CD4-positive, alpha-beta T cell (primary cell): ENCODE results near the gene SNU13. TPM values are rescaled to one million over a fixed set of nuclear protein-coding genes. Genes with fewer than 3 reads are reported as not detected.

Experiments
- ATAC-seq: fragments of 200-7000 bp; cut with Tn5 transposase; one replicate; pipeline ENCODE4 v1.10.0; 2022; ENCODE audit warnings: mild to moderate bottlenecking; ENCODE audit not compliant: poor library complexity
- CTCF ChIA-PET: fragments of 350-600 bp; sonication (Branson Sonifier 250); formaldehyde crosslinking; loops from one replicate; lab custom pipeline; 2021; ENCODE audit warnings: antibody characterized with exemption, inconsistent platforms; lab: Charles Lee
- POLR2A ChIA-PET: fragments of 350-600 bp; sonication (Branson Sonifier 250); formaldehyde crosslinking; loops from one replicate; lab custom pipeline; 2021; ENCODE audit warnings: antibody characterized with exemption, inconsistent platforms; lab: Charles Lee
- DNase-seq, 14 experiments: peaks; one replicate each; pipeline ENCODE4 v3.0.0-alpha.2; 2013 to 2020; ENCODE audit warnings: mixed read lengths in 2 of 14
- H3K27ac ChIP-seq, 2 donors: one replicate each; pipeline versions ENCODE4 v1.5.1 to v1.7.0; 2013; ENCODE audit warnings: low read length in 2 of 2, low read depth in 1 of 2, mild to moderate bottlenecking in 1 of 2
- H3K27me3 ChIP-seq, 2 experiments: 1 replicate in 1 of 2; 2 replicates in 1 of 2; pipeline versions ENCODE4 v1.6.1 to v1.7.0; 2013; ENCODE audit warnings: low read length in 2 of 2, control low read depth in 1 of 2, mild to moderate bottlenecking in 1 of 2, moderate library complexity in 1 of 2; ENCODE audit not compliant: insufficient read depth in 2 of 2, control insufficient read depth in 1 of 2
- H3K36me3 ChIP-seq: one replicate; pipeline ENCODE4 v1.6.1; 2013; ENCODE audit warnings: low read length, control low read depth; ENCODE audit not compliant: insufficient read depth
- H3K4me1 ChIP-seq: one replicate; pipeline ENCODE4 v1.6.1; 2013; ENCODE audit warnings: low read length, control low read depth; ENCODE audit not compliant: insufficient read depth
- H3K4me3 ChIP-seq: one replicate; pipeline ENCODE4 v1.5.1; 2013; ENCODE audit warnings: mild to moderate bottlenecking, low read length, moderate library complexity
- H3K9me3 ChIP-seq, 2 experiments: 1 replicate in 1 of 2; 2 replicates in 1 of 2; pipeline versions ENCODE4 v1.6.1 to v1.7.0; 2013; ENCODE audit warnings: low read length in 2 of 2, mild to moderate bottlenecking in 2 of 2, control low read depth in 1 of 2, moderate library complexity in 1 of 2; ENCODE audit not compliant: control insufficient read depth in 1 of 2, insufficient read depth in 1 of 2
- H3K27ac Mint-ChIP-seq: one replicate; pipeline ENCODE4 v1.8.0; 2020; ENCODE audit warnings: mixed read lengths
- H3K27me3 Mint-ChIP-seq: one replicate; pipeline ENCODE4 v1.8.0; 2021; ENCODE audit warnings: mixed read lengths
- H3K36me3 Mint-ChIP-seq: one replicate; pipeline ENCODE4 v1.8.0; 2021; ENCODE audit warnings: low read depth, mixed read lengths
- H3K4me1 Mint-ChIP-seq: one replicate; pipeline ENCODE4 v1.8.0; 2021; ENCODE audit warnings: low read depth, mixed read lengths
- H3K4me3 Mint-ChIP-seq: one replicate; pipeline ENCODE4 v1.8.0; 2020; ENCODE audit warnings: mild to moderate bottlenecking, mixed read lengths
- H3K9me3 Mint-ChIP-seq: one replicate; pipeline ENCODE4 v1.8.0; 2020; ENCODE audit warnings: mixed read lengths
- intact Hi-C, 2 experiments: fragments of 100-400 bp; cut with DNase I in 1 of 2; cut with micrococcal nuclease in 1 of 2; formaldehyde crosslinking; loops; one replicate each; pipeline versions ENCODE4 v1.15.1 to v1.9.0; 2023 to 2025; cut with DNase I, micrococcal nuclease
- total RNA-seq, 174 experiments: library from RNA in 2 of 174; stranded (reverse) in 2 of 174; gene quantifications; one replicate each; pipeline ENCODE4 v1.2.3 and lab custom pipeline; 2021 to 2026
- TF ChIP-seq, protein P1 (sequence below): fragments of 200-600 bp; IDR thresholded peaks from one replicate; pipeline ENCODE4 v1.8.0; 2022; ENCODE audit warnings: antibody characterized with exemption, mild to moderate bottlenecking

The SNU13 gene
- total RNA-seq, 2 experiments from 2014 or later, result 134 to 140 TPM

DNA sequence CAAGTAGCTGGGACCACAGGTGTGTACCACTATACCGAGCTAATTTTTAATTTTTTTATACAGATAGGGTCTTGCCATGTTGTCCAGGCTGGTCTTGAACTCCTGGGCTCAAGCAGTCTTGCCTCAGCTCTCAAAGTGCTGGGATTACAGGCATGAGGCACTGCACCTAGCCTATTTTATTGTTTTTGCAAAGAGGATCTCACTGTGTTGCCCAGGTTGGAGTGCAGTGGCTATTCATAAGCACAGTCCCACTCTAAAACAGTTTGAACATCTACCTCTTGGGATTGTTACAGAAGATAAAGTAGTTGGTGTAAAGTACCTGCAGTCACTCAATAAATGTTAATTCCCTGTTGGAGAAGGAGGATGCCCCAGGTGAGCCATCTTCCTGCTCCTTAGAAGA is 38.4 kb downstream of the SNU13 start:
- Histone ChIP-seq H3K27ac (no peak overlapping the region), H3K27me3 (no peaks in the 10 kb centered on the region), H3K4me3 (no peak overlapping the region), H3K36me3 (peaks cover 93% of the 10 kb centered on the region), H3K4me1 (no peaks in the 10 kb centered on the region), H3K9me3 (no peaks in the 10 kb centered on the region)
- Mint-ChIP-seq H3K27me3 (no peaks in the 10 kb centered on the region), H3K36me3 (peaks cover 89% of the 10 kb centered on the region), H3K4me1 (peaks cover 6% of the 10 kb centered on the region), H3K27ac (no peak overlapping the region), H3K9me3 (no peaks in the 10 kb centered on the region), H3K4me3 (no peak overlapping the region)
- ChIA-PET CTCF (interaction anchor here (1.2 to 1.3 kb wide), 2 partner anchors 17 kb away, joined by 3 to 4 read pairs; no protein-coding TSS in a partner anchor), POLR2A (interaction anchor here (0.9 to 1.7 kb wide), 2 partner anchors 10 to 238 kb away, joined by 3 to 4 read pairs; no protein-coding TSS in a partner anchor)
- intact Hi-C loops, result no loop called here
- TF ChIP-seq, protein P1, sequence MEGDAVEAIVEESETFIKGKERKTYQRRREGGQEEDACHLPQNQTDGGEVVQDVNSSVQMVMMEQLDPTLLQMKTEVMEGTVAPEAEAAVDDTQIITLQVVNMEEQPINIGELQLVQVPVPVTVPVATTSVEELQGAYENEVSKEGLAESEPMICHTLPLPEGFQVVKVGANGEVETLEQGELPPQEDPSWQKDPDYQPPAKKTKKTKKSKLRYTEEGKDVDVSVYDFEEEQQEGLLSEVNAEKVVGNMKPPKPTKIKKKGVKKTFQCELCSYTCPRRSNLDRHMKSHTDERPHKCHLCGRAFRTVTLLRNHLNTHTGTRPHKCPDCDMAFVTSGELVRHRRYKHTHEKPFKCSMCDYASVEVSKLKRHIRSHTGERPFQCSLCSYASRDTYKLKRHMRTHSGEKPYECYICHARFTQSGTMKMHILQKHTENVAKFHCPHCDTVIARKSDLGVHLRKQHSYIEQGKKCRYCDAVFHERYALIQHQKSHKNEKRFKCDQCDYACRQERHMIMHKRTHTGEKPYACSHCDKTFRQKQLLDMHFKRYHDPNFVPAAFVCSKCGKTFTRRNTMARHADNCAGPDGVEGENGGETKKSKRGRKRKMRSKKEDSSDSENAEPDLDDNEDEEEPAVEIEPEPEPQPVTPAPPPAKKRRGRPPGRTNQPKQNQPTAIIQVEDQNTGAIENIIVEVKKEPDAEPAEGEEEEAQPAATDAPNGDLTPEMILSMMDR, result no peak
- ATAC-seq (no peak), DNase-seq (no peak)

DNA sequence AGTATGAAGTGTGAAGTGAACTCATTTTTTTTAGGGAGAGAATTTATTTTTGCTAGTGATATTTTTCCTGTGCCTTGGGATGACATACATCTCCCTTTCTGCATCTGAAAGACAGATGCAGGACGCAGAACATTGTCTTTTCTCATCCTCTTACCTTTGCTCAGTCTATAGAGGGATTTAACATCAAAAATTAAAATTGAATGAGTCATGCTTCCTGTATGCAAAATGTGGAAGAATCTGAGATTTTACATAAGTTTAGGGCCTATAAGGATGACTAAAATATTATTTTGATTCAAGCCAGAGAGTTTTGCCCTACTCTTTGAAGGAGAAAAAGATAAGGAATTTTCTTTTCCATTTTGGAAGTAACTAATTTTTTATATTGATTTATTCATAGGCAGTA is 40.2 kb downstream of the SNU13 start:
- TF ChIP-seq, protein P1, result no peak
- Histone ChIP-seq H3K4me3 (no peak overlapping the region), H3K4me1 (no peaks in the 10 kb centered on the region), H3K27ac (no peak overlapping the region), H3K36me3 (peaks cover 88% of the 10 kb centered on the region), H3K9me3 (no peaks in the 10 kb centered on the region), H3K27me3 (no peaks in the 10 kb centered on the region)
- CTCF ChIA-PET, result no interaction called here
- H3K27ac Mint-ChIP-seq, result peak overlapping the region; percentile 20
- peaks cover 82% of the 10 kb centered on the region for H3K36me3 Mint-ChIP-seq
- no peaks in the 10 kb centered on the region for H3K9me3 Mint-ChIP-seq
- POLR2A ChIA-PET, result interaction anchor here (1.0 kb wide), 1 partner anchor 19 kb away, joined by 3 read pairs; no protein-coding TSS in a partner anchor
- peaks cover 6% of the 10 kb centered on the region for H3K4me1 Mint-ChIP-seq
- ATAC-seq (no peak), DNase-seq (no peak)
- intact Hi-C loops, result no loop called here
- H3K4me3 Mint-ChIP-seq, result no peak overlapping the region
- no peaks in the 10 kb centered on the region for H3K27me3 Mint-ChIP-seq

DNA sequence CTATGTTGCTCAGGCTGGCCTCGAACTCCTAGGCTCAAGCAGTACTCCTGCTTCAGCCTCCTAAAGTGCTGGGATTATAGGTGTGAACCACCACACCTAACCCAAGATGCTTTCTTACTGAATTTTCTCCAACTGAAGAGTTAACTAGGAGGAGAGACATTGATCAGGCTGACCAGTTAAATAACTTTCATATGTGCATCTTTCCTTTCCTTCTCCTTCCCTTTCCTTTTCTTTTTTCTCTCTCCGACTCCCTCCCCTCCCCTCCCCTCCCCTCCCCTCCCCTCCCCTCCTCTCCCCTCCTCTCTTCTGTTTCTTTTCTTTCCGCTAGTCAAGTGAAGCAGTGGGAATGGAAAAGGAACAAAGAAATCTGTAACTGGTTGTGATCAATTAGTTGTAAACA is 40.9 kb downstream of the SNU13 start:
- Histone ChIP-seq H3K4me1 (no peaks in the 10 kb centered on the region), H3K36me3 (peaks cover 88% of the 10 kb centered on the region), H3K4me3 (no peak overlapping the region), H3K27ac (no peak overlapping the region), H3K27me3 (no peaks in the 10 kb centered on the region), H3K9me3 (no peaks in the 10 kb centered on the region)
- H3K4me1 Mint-ChIP-seq, result peaks cover 6% of the 10 kb centered on the region
- H3K27me3 Mint-ChIP-seq, result no peaks in the 10 kb centered on the region
- TF ChIP-seq, protein P1, result no peak
- H3K27ac Mint-ChIP-seq, result no peak overlapping the region
- DNase-seq (no peak), ATAC-seq (no peak)
- H3K36me3 Mint-ChIP-seq, result peaks cover 80% of the 10 kb centered on the region
- intact Hi-C loops, result no loop called here
- H3K4me3 Mint-ChIP-seq, result no peak overlapping the region
- ChIA-PET CTCF (no interaction called here), POLR2A (no interaction called here)
- H3K9me3 Mint-ChIP-seq, result no peaks in the 10 kb centered on the region
